Nephron progenitor cell (in vitro differentiated cells): ENCODE results near the gene DIPK2B.

ENCODE experiments used
- DNase-seq: peaks from one replicate; pipeline ENCODE4 v3.0.0; 2021
- H3K27ac Mint-ChIP-seq: 2 replicates; pipeline ENCODE4 v1.8.0; 2021; ENCODE audit warnings: mild to moderate bottlenecking, moderate library complexity, mixed read lengths
- H3K27me3 Mint-ChIP-seq: 2 replicates; pipeline ENCODE4 v1.8.0; 2021; ENCODE audit warnings: mild to moderate bottlenecking, low read depth, mixed read lengths; ENCODE audit not compliant: poor library complexity
- H3K36me3 Mint-ChIP-seq: 2 replicates; pipeline ENCODE4 v1.8.0; 2021; ENCODE audit warnings: low read depth, mixed read lengths
- H3K4me1 Mint-ChIP-seq: 2 replicates; pipeline ENCODE4 v1.8.0; 2021; ENCODE audit warnings: mixed read lengths
- H3K4me3 Mint-ChIP-seq: 2 replicates; pipeline ENCODE4 v1.8.0; 2021; ENCODE audit warnings: mild to moderate bottlenecking, moderate library complexity, mixed read lengths
- H3K9me3 Mint-ChIP-seq: 2 replicates; pipeline ENCODE4 v1.8.0; 2021; ENCODE audit warnings: mild to moderate bottlenecking, moderate library complexity, mixed read lengths
- CTCF ChIP-seq: fragments of 200-600 bp; sonication (generic); IDR thresholded peaks from 2 replicates; pipeline ENCODE4 v1.5.0; 2021; ENCODE audit warnings: antibody characterized with exemption

DIPK2B gene

GRCh38 chrX:45229348-45229747 is 28.7 kb upstream of the DIPK2B start:
- Mint-ChIP-seq H3K27ac (no peak overlapping the region), H3K9me3 (peaks cover 39% of the 10 kb centered on the region), H3K4me3 (no peak overlapping the region), H3K4me1 (no peaks in the 10 kb centered on the region), H3K36me3 (no peaks in the 10 kb centered on the region), H3K27me3 (peaks cover 7% of the 10 kb centered on the region)
- DNase-seq = no peak
- no peak for TF ChIP-seq CTCF

- Mint-ChIP-seq H3K36me3 (no peaks in the 10 kb centered on the region), H3K4me1 (no peaks in the 10 kb centered on the region), H3K27me3 (peaks cover 7% of the 10 kb centered on the region), H3K9me3 (peaks cover 33% of the 10 kb centered on the region), H3K4me3 (no peak overlapping the region), H3K27ac (no peak overlapping the region)
- no peak for TF ChIP-seq CTCF
- no peak for DNase-seq
Observed at GRCh38 chrX:45228126-45228525, 27.4 kb upstream of the DIPK2B start.

- no peak for DNase-seq
- H3K27me3 Mint-ChIP-seq = peaks cover 3% of the 10 kb centered on the region
- peaks cover 6% of the 10 kb centered on the region for H3K36me3 Mint-ChIP-seq
- no peak overlapping the region for H3K27ac Mint-ChIP-seq
- H3K9me3 Mint-ChIP-seq = peaks cover 77% of the 10 kb centered on the region
- H3K4me3 Mint-ChIP-seq = no peak overlapping the region
- TF ChIP-seq CTCF = no peak
- no peaks in the 10 kb centered on the region for H3K4me1 Mint-ChIP-seq
Observed at GRCh38 chrX:45208121-45208856, 7.6 kb upstream of the DIPK2B start.

GRCh38 chrX:45202171-45202570 is 1.5 kb upstream of the DIPK2B start:
- Mint-ChIP-seq H3K4me3 (no peak overlapping the region), H3K27ac (no peak overlapping the region), H3K4me1 (no peaks in the 10 kb centered on the region), H3K9me3 (peaks cover 49% of the 10 kb centered on the region), H3K36me3 (no peaks in the 10 kb centered on the region), H3K27me3 (no peaks in the 10 kb centered on the region)
- DNase-seq = no peak
- TF ChIP-seq CTCF = no peak

- H3K9me3 Mint-ChIP-seq = peaks cover 44% of the 10 kb centered on the region
- no peak overlapping the region for H3K27ac Mint-ChIP-seq
- no peaks in the 10 kb centered on the region for H3K4me1 Mint-ChIP-seq
- no peak overlapping the region for H3K4me3 Mint-ChIP-seq
- peaks cover 7% of the 10 kb centered on the region for H3K27me3 Mint-ChIP-seq
- no peaks in the 10 kb centered on the region for H3K36me3 Mint-ChIP-seq
- no peak for DNase-seq
- TF ChIP-seq CTCF = no peak
Observed at GRCh38 chrX:45198706-45199105, 2.0 kb downstream of the DIPK2B start.

GRCh38 chrX:45198301-45198700 is 2.4 kb downstream of the DIPK2B start:
- Mint-ChIP-seq H3K27me3 (peaks cover 7% of the 10 kb centered on the region), H3K36me3 (no peaks in the 10 kb centered on the region), H3K9me3 (peaks cover 42% of the 10 kb centered on the region), H3K4me1 (no peaks in the 10 kb centered on the region), H3K4me3 (no peak overlapping the region), H3K27ac (no peak overlapping the region)
- no peak for TF ChIP-seq CTCF
- DNase-seq = no peak
